Stimulated activated CD8-positive, alpha-beta memory T cell treated with anti-CD3 and anti-CD28 coated beads, Interleukin-7, amount 100 ng/mL, for 24 hours (primary cell): ENCODE measurements around the gene CIT.

Experiments
- DNase-seq: peaks from one replicate; pipeline ENCODE4 v3.0.0-alpha.2; 2020; ENCODE audit warnings: low read depth

CIT gene

DNA sequence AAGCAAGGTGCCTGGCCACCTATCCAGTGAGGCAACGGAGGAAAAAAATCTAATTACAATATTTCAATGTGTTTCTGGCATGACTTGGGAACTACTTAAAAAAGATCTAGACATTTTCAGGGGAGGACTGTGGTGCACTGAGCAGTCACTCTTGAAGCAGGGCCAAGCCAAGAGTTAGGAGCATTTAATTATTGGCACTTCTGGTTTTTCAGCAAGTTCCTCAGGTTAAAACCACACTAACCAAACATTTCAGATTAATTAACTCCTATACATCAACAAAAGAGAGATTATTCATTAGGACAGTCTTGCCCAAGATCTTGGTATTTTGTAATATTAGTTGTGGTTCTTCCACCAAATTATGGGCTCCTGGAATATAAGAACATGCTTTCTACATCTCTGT lies 183.6 kb downstream of the CIT start:
- no peak for DNase-seq

DNA sequence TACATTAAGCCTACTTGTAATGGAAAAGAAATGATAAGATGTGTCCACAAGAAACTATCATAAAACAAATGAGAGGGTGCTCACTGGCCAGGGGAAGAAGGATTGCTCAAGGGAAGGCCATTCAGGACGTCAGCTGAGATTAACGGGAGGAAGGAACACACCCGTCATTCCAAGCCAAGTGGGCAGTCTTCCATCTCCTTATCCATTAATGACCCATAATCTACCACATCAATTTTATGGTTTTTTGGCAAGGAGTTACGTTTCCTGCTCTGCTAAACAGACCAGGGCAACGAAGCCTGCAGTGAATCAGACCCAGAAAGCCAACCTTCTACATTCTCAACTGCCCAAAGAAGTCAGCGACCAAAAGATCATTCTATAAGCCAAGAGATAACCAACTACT lies 184.1 kb downstream of the CIT start:
- DNase-seq = no peak

DNA sequence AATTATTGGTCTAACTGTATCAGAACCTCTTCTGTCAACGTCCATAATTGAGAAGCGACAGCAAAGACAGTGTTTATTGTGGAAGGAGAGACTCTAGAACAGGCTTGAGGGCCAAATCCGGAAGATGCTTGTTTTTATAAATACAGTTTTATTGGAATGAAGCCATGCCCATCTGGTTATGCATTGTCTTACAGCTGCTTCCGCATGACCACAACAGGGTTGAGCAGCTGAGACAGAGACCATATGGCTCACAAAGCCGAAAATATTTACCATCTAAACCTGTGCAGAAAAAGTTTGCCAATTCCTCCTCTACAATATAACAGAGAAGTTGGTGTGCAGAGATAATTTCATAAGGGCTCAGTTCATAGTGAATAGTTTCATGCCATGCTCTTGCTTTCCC lies 184.7 kb downstream of the CIT start:
- DNase-seq = no peak

DNA sequence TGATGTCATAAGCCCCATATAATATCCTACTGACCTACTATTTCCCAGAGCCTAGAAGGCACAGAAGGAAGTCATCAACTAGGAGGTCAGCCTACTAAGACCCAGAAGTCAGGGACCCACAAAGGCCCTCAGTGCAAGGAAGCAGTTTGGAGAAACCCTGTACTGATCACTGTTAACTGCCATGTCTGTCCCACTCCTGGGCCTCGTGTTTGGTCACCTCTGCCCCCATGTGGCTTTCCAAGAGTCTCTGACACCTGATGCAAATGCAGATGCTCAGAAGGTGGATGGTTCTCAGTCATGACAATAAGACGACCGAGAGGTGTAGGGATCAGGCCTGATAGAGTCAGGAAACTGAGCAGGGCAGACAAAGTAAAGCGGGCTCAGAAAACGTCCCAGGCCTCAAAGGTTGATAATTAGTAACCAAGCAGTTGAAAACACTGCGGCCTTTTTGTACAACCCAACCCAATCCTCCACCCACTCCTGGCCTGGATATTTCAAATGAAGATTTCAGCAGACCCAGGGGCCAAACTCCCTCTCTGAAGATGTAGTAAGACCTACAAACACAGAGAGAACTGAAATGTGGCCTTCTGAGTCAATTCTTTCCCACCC lies 185.8 kb downstream of the CIT start:
- DNase-seq = no peak

DNA sequence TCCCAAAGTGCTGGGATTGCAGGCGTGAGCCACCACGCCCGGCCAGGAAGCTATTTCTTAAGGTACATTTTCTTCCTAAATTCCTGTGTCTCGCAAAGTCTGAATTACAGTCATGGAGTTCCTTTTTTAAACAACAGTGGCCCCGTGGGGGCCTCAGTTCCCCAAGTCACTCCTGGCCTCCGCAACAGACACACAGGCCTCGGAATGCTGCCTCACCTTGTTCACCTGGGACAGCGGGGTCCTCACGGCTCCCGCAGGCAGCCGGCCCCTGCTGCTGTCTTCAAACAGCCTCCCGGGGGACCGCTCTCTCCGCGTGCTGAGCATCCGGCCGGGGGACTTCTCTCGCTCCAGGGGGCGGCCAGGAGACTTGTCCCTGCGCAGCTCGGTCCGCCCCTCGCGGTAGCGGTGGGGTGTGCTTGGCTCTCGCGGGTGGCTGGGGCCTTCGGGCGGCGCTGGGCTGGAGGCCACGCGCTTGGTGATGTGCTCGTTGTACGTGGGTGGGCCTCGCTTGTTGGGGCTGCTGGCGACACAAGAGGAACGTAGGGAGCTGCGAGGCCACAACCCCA lies 187.1 kb downstream of the CIT start:
- DNase-seq = no peak

DNA sequence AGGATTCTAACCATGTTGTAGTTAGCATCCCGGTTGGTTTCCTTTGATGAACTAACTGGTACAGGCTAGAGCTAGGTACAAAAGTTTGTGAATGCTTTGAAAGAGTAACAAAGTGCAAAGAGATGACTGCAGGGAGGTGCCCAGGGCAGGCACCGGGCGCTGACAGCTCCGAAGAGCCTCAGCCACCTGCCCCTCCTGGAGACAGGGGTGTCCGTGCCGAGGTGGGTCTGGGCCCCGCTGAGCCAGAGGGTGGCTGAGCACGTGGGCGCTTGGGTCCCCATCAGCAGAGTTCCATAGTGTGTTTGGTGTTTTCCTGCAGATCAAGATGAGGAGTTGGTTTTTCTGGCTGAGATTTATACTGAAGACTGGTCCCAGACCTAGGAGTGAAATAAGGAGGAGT lies 189.2 kb downstream of the CIT start:
- DNase-seq = no peak

DNA sequence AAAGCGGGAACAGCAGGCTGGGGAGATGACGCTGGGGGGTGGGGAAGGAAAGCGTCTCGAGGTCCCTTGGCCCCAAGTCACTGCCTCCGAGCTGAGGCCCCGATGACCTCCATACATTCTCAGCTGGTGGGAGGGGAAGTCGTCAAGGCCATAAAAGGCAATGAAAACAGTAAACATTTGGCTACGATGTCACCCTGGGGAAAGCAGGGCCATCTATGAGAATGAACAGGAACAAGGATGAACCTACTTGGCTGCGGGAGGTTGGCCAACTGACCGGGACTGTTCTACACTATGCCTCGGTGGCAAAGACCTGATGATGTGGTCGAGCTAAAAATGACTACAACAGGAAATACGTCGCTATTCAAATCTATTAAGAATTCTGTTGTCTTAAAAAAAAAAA lies 189.7 kb downstream of the CIT start:
- no peak for DNase-seq

DNA sequence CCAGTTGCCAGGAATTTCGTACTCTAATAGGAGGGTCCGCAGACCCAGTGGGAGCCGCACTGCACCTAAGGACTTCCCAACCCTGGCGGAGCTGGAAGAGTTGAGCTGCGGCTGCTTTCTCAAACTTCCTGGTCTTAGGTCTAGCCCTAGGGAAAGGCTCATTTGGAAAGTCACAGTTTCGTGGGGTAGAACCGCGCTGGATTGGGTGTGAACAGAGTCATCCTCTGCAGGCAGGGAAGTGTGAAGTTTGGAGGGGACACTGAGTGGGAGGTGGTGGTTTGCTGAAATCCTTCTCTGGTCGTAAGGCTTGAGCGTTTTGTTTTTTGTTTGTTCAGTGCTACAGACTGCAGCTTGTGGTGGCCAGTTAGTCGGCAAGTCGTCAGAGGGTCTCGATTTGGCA lies 190.3 kb downstream of the CIT start:
- DNase-seq = no peak

DNA sequence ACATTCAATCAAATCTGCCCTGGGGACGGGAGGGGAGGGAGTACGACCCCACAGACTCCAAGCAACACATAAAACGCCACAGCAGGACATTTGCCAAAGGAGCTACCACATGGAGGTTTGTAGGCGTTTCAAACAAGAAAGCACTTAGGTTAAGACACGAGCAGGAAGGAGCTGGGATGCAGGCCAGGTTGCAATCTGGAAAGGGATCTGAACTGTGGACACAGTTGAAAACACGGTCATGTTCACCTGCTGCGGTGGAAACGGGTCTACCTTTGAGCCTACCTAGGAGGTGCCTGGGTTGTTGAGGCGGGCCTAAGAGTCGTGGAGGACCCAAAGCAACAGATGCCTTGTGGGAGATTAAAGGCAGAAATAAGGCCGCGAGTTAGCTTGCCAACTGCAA lies 190.8 kb downstream of the CIT start:
- DNase-seq = no peak

DNA sequence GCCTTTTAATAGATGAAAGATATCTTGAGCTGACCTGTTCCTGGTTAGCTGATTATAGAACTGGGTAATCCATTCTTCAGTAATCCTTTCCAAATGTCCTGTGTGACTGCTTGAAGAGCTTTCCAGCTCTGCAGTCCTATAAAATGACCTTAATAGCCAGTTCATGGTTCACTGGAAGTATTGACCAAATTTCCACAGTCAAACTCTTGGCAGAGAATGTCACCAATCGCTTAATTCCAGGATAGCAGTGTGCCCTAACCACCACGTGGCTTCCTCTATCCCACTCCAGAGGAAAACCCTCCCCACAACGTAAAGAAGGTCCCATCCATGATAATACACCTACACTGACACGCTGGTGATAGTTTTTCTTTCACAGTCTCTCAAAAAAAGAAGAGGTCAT lies 191.7 kb downstream of the CIT start:
- DNase-seq = no peak

DNA sequence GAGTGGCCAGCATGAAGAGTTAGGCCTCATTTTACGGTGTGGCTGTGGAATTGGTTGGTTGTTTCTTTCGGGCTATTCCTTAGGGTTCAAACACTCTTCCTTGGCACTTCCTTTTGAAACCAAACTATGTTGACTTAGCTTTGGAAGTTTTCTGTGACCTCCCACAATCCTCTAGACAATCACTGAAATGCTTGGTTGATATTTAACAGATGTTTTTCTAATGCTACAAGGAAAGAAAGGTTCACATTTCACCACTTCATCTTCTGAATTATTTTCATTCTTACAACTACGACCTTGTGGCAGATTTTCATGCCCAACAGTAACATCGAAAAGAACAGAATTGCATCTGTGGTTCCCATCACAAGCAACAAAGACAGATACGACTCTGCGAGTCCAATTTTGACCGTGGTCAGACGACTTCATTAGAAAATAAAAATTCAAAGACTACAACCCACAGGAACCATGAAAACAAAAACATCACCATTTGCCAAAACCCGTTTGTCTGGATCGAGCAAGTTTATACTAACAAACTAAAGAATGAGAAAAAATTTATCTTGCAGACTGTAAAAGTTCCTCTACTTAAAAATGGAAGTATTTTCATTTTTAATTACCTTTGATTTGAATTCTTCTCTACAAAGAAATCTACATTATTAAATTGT lies 192.3 kb downstream of the CIT start:
- no peak for DNase-seq

DNA sequence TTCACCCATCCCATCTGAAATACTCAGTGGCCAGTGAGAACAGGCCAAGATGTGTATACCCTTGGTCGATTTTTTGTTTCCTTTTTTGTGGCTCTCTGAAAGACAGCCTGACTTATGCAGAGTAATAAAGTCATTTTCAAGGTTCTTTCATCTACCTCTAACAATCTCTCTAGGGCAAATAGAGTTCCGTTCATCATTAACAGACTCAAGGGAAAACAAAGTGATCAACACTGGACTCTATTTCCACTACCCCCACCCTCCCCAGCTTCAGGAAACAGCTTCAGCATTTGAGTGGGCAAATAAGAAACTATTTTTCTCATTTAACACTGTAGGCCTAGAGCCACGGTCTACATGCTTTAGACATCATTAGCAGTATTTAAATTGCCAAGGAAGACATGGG lies 193.3 kb downstream of the CIT start:
- no peak for DNase-seq

DNA sequence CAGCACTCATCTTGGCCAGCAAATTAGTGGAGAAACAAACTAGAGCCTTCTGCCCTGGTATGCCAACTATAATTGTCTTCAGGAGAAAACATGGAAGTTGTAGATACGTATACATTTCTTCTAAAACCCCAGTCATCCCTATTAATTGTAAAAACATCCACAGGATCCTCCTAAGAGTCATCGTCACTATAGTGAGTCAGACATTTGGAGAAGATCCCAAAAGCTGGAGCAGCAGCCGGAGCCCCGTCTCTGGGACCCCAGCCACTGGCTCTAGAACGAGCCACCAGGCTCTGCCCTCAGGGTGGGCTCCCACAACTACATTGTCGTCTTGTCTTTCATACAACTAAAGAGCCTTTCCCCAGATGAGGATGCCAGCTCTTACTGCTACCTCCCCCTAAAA lies 193.7 kb downstream of the CIT start:
- DNase-seq = no peak

DNA sequence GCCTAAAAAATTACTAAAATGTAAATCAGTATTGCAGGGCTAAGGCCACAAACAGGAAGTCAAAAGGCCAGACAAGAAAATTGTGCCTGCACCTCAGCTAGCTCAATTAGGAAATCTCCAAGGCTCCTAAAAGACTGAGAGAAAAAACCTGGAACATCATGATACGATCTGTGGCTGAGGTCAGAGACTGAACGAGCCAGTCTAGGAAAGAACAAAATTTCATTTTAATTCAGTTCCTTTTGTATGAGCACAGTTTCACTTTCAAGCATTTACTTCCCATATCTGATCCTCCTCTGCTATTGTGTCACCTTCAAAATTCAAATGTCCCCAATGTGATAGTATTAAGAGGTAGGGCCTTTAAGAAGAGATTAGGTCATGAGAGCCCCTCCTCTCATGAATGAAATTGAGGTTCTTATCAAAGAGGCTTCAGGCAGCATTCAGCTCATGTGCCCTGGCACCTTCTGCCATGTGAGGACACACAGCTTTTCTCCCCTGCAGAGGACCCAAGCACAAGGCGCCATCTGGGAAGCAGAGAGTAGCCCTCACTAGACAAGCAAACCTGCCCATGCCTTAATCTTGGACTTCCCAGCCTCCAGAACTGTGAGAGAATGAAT lies 194.4 kb downstream of the CIT start:
- DNase-seq = no peak

DNA sequence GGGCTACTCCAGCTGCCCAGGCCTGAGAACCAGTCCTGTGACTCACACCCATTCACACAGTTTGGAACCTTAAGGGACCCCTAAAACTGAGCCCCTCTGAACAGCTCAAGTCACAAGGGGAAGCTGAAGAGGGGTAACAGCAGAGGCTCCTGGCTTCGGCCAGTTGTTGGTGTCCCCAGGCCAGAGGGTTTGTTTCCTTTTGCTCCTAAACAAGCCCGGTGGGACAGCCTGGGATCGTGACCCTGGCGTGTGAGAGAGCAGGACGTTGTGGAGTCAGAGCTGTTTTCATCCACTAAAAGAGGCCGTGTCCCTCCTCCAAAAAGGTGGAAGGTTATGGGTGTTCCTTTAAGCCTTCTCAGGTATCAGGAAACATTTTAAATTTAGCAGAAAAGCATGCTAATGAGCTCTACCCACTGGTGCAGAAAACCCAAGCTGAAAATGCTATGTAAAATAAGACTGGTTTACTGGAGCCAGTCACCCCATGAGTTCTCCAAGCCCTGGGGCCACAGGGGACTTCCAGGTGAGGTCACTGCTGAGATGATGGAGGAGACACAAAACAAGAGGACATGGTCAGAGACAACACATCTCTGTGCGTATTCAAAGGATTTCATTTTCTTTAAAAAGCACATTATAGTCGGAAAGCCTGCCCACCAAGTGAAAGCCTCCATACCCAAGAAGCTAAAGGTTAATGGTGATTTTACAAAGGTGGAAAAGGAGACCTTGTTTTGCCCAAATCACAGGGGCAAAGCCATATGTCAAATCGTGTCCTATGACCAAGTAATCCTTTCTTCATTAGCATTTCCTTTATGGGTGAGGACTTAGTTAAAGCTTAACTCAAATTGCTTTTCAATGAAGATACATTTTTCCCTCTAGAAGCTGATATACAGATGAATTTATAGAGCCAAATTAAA lies 195.1 kb downstream of the CIT start:
- DNase-seq = no peak

DNA sequence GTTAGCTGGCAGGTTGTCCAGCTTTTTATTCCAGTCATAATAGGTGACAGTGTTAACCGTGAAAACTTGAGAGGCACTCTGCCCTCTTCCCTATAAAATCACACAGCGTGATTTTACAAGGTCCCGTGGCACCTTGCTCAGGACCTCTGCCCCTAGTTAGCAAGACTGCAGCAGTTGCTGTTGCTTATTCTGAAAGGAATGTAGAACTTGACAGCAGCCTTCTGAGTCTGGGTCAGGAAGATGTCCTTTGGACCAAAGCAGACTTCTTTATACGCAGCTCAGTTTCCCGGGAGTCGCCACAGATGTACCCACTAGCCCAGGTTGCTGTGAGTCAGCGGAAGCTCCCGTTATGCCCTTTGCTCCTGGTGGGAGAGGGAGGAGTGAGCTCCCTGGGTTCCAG lies 196.0 kb downstream of the CIT start:
- DNase-seq = no peak

DNA sequence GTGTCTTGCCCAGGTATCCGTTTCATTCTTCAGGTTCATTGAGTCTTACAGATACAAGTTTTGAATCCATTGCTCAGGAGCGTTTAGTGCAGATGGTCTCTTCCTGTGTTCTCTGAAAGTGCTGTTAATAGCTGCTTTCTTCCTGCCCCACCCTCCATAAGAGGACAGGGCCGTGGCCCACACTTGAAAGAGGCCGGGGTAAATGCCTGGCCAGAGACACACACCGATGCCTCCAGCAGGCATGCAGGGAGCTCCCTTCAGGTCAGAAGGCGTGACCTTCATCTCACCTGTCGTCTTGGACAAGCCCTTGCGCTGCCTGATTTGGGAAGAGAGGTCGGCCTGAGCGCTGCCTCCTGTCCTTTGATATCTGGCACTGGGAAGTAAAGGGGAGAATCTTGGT lies 197.6 kb downstream of the CIT start:
- DNase-seq = no peak

DNA sequence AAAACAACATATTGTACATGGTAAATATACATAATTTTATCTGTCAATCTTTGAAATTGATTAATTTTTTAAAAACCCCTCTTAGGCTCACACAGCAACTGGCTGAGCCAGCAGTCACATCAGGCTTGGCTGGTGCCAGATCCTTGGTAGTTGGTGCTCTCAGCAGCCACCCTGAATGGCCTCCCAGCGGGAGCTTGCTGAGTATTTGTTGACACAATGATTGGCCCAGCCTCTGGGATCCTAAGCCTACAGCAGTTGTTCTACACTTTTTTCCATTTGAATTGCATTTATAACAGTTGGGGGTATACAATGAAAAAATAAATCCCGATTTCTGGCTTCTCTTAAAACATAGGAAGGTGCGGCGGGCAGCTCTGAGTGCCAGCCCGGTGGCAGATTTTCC lies 198.0 kb downstream of the CIT start:
- no peak for DNase-seq

DNA sequence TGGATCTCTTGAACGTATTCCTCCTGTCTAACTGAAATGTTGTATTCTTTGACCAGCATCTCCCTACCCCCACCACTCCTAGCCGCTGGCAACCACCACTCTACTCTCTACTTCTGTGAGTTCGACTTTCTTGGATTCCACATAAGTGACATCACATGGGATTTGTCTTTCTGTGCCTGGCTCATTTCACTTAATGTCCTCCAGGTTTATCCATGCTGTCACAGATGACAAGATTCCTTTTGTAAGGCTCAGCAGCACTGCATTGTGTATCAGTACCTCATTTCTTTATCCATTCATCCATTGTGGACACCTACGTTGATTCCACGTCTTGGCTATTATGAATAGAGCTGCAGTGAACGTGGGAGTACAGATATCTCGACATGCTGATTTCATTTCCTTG lies 198.7 kb downstream of the CIT start:
- no peak for DNase-seq

DNA sequence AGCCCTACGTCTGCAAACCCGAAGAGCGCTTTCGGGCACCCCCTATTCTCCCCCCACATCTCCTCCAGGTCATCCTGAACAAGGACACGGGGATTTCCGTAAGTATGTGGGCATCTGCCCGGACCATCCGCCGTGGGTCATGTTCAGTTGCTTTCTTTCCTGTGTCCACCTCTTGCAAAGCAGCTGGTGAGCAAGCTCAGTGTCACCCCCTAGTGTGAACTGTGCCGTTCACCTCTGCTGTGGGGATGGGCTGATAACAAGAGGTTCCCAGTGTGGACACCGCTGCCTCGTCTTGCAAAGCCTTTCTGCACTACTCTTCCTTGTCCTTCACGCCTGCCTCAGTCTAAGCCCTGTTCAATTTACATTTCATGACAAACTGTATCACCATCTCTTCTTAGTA lies 200.5 kb downstream of the CIT start:
- no peak for DNase-seq

DNA sequence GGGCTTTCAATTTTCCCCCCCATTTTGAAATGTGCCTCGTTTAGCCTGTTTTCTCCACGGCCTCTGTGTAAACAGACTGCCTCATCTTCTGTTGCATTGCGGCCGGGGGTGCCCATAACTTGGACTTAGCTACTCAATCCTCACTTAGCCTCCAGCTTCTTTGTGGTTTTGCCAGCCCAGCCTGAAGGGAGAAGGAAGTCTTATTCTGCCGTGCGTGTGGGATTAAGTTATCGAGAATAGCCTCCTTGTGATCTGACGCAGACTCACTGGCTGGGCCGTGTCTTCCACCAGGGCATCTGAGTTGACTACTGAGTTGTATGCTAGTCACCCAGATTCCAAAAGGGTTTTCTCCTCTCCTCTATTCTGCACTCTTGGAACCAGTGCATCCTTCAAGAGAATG lies 201.1 kb downstream of the CIT start:
- no peak for DNase-seq

DNA sequence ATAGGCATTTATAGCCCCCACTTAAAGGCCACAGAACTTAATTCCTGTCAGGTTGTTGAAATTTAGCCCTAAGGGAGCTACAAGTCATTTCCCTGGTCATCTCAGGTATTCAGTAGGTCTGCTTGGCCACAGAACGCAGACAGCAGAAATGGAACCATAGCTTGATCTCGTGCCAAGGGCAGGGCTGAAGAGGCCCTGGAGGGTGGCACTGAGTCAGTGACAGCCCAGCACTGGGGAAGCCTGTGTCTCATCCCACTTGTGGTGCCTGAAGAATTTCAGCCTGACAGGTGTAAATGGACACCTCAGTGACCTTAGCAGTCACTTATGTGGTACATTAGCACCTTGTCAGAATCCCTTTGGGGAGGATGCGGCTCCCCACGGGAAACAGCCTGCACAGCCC lies 202.6 kb downstream of the CIT start:
- DNase-seq = no peak

DNA sequence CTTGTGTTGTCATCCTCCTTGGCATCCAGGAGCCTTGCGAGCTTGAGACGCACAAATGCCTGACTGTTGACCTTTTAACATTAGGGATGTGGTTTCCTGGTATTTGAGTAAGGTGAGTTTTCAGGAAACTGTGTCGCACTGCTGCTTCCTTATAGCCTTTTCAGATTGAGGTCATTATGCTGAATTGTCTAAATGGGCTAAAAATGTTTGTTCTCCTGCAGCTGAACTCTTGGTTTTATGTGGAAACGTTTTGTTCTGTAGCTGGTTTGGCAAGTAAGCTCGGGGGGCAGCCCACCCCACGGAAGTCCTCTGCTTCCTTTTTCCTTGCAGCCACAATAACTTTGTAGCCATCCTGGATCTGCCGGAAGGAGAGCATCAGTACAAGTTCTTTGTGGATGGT lies 203.5 kb downstream of the CIT start:
- DNase-seq = no peak
